Astrocyte of the cerebellum (primary cell): ENCODE data around the gene ZMIZ1.

Source experiments
- DNase-seq: peaks from one replicate; pipeline ENCODE4 v3.0.0-alpha.2; 2011; ENCODE audit warnings: low read depth
- H3K4me3 ChIP-seq: 2 replicates; pipeline ENCODE4 v1.5.1; 2011; ENCODE audit warnings: mild to moderate bottlenecking, low read depth, low read length, moderate library complexity
- CTCF ChIP-seq: IDR thresholded peaks from 2 replicates; pipeline ENCODE4 v1.5.1; 2012; ENCODE audit warnings: low read length, low read depth, moderate library complexity, mild to moderate bottlenecking; ENCODE audit errors: missing control alignments
- in situ Hi-C: cut with HindIII; loops from 2 replicates; pipeline ENCODE4 v1.10.0; 2017; ENCODE audit warnings: low sequenced_read_pairs

Gene ZMIZ1

GRCh38 chr10:79142522-79143309 is 74.0 kb downstream of the ZMIZ1 start:
- DNase-seq, result no peak
- peak; percentile 17 for TF ChIP-seq CTCF
- in situ Hi-C loops, result no loop called here
- no peak overlapping the region for H3K4me3 ChIP-seq

- in situ Hi-C loops, result no loop called here
- TF ChIP-seq CTCF, result no peak
Measured at GRCh38 chr10:79143879-79144278, 75.1 kb downstream of the ZMIZ1 start.

GRCh38 chr10:79144351-79145173 is 75.8 kb downstream of the ZMIZ1 start:
- no peak overlapping the region for H3K4me3 ChIP-seq
- TF ChIP-seq CTCF, result no peak
- DNase-seq, result no peak
- in situ Hi-C loops, result no loop called here

More at GRCh38 chr10:79143879-79144278, 75.1 kb downstream of the ZMIZ1 start:
- DNase-seq, result no peak
- no peak overlapping the region for H3K4me3 ChIP-seq

GRCh38 chr10:79145174-79145483 is 76.4 kb downstream of the ZMIZ1 start:
- in situ Hi-C loops, result no loop called here
- no peak for TF ChIP-seq CTCF
- no peak overlapping the region for H3K4me3 ChIP-seq

GRCh38 chr10:79145517-79146470 is 77.0 kb downstream of the ZMIZ1 start:
- no peak for TF ChIP-seq CTCF

More at GRCh38 chr10:79145174-79145483, 76.4 kb downstream of the ZMIZ1 start:
- DNase-seq, result no peak

GRCh38 chr10:79146611-79147130 is 77.9 kb downstream of the ZMIZ1 start:
- in situ Hi-C loops, result no loop called here
- TF ChIP-seq CTCF, result no peak
- no peak overlapping the region for H3K4me3 ChIP-seq
- no peak for DNase-seq

More at GRCh38 chr10:79145517-79146470, 77.0 kb downstream of the ZMIZ1 start:
- no peak overlapping the region for H3K4me3 ChIP-seq
- no peak for DNase-seq
- in situ Hi-C loops, result no loop called here
